GM12878 (cell line): ENCODE measurements around the gene SLC38A8.

Experiments used
- BACH1 ChIP-seq: fragments of 450-650 bp; IDR thresholded peaks from 2 replicates; pipeline ENCODE4 v1.6.1; 2017; ENCODE audit warnings: mild to moderate bottlenecking, borderline replicate concordance
- ETV6 ChIP-seq, 2 experiments: fragments of 450-650 bp in 1 of 2; IDR thresholded peaks in 1 of 2; conservative IDR thresholded peaks in 1 of 2; 2 replicates each; pipeline ENCODE4 v1.6.1; 2014; ENCODE audit warnings: antibody characterized with exemption in 1 of 2, borderline replicate concordance in 1 of 2, low read depth in 1 of 2, mild to moderate bottlenecking in 1 of 2, moderate library complexity in 1 of 2
- MYC ChIP-seq: IDR thresholded peaks from 2 replicates; pipeline ENCODE4 v1.6.1; 2011; ENCODE audit warnings: mild to moderate bottlenecking, low read length, moderate library complexity, inconsistent platforms; ENCODE audit not compliant: insufficient read depth, insufficient replicate concordance, insufficient read length, severe bottlenecking
- NRF1 ChIP-seq: conservative IDR thresholded peaks from 2 replicates; pipeline ENCODE4 v1.6.1; 2011; ENCODE audit warnings: mild to moderate bottlenecking, low read depth, low read length, improper control_type of control experiment
- POU2F2 ChIP-seq: IDR thresholded peaks from 3 replicates; pipeline ENCODE4 v1.6.1; 2011; ENCODE audit warnings: low read depth, mild to moderate bottlenecking, low read length, borderline replicate concordance
- RCOR1 ChIP-seq: conservative IDR thresholded peaks from 2 replicates; pipeline ENCODE4 v1.6.1; 2012; ENCODE audit warnings: low read depth, low read length, improper control_type of control experiment
- SMC3 ChIP-seq: IDR thresholded peaks from 2 replicates; pipeline ENCODE4 v1.6.1; 2011; ENCODE audit warnings: low read length, improper control_type of control experiment, borderline replicate concordance
- SREBF1 ChIP-seq: IDR thresholded peaks from 2 replicates; pipeline ENCODE4 v1.6.1; 2012; ENCODE audit warnings: mild to moderate bottlenecking, low read length
- SUZ12 ChIP-seq: fragments of 200-600 bp; sonication (generic); IDR thresholded peaks from one replicate; pipeline ENCODE4 v1.6.1; 2018; ENCODE audit warnings: antibody characterized with exemption, mild to moderate bottlenecking; ENCODE audit not compliant: unreplicated experiment
- YY1 ChIP-seq: IDR thresholded peaks from 2 replicates; pipeline ENCODE4 v1.6.1; 2011; ENCODE audit warnings: low read depth, mild to moderate bottlenecking, low read length
- TF ChIP-seq, protein P1 (sequence below), 3 experiments: IDR thresholded peaks in 2 of 3; conservative IDR thresholded peaks in 1 of 3; 2 replicates each; pipeline ENCODE4 v1.5.1; 2011; ENCODE audit warnings: low read depth in 3 of 3, low read length in 3 of 3, mild to moderate bottlenecking in 3 of 3, control low read depth in 2 of 3, moderate library complexity in 2 of 3, inconsistent platforms in 1 of 3, mixed read lengths in 1 of 3; ENCODE audit not compliant: control insufficient read depth in 2 of 3, insufficient read depth in 1 of 3; ENCODE audit errors: extremely low read depth in 1 of 3
- TF ChIP-seq, protein P2 (sequence below): fragments of 450-650 bp; conservative IDR thresholded peaks from 2 replicates; pipeline ENCODE4 v1.6.1; 2017; ENCODE audit warnings: mild to moderate bottlenecking, moderate library complexity
- TF ChIP-seq, protein P3 (sequence below): IDR thresholded peaks from 2 replicates; pipeline ENCODE4 v1.6.1; 2012; ENCODE audit warnings: low read depth, low read length, improper control_type of control experiment

DNA sequence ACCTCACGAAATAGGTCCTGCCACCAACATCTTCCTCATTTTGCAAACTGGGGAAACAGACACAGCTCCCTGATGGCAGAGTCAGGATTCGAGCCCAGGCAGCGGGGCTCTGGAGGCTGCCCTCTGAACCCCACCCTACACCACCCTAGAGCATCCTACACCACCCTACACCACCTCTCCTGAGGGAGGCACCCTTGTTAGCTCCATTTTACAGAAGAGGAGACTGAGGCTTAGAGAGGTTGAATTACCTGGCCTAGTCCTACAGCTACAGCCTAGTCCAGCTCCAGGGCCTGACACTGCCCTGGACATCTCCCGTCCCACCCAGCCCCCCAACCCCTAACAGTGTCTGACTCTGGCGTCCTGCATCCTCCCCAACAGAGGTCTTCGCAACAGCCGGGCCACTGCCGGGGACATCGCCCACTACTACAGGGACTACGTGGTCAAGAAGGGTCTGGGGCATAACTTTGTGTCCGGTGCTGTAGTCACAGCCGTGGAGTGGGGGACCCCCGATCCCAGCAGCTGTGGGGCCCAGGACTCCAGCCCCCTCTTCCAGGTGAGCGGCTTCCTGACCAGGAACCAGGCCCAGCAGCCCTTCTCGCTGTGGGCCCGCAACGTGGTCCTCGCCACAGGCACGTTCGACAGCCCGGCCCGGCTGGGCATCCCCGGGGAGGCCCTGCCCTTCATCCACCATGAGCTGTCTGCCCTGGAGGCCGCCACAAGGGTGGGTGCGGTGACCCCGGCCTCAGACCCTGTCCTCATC is 77.7 kb downstream of the SLC38A8 start:
- TF ChIP-seq SREBF1, result no peak
- TF ChIP-seq, protein P1, sequence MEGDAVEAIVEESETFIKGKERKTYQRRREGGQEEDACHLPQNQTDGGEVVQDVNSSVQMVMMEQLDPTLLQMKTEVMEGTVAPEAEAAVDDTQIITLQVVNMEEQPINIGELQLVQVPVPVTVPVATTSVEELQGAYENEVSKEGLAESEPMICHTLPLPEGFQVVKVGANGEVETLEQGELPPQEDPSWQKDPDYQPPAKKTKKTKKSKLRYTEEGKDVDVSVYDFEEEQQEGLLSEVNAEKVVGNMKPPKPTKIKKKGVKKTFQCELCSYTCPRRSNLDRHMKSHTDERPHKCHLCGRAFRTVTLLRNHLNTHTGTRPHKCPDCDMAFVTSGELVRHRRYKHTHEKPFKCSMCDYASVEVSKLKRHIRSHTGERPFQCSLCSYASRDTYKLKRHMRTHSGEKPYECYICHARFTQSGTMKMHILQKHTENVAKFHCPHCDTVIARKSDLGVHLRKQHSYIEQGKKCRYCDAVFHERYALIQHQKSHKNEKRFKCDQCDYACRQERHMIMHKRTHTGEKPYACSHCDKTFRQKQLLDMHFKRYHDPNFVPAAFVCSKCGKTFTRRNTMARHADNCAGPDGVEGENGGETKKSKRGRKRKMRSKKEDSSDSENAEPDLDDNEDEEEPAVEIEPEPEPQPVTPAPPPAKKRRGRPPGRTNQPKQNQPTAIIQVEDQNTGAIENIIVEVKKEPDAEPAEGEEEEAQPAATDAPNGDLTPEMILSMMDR (IDR thresholded peaks at IDR 0.05 in 2 of 3, conservative IDR thresholded peaks at IDR 0.05 in 1 of 3; ENCODE audit: control insufficient read depth in 2 of 3, extremely low read depth in 1 of 3, insufficient read depth in 1 of 3, low read depth in 3 of 3, low read length in 3 of 3), result no peak
- TF ChIP-seq, protein P2, sequence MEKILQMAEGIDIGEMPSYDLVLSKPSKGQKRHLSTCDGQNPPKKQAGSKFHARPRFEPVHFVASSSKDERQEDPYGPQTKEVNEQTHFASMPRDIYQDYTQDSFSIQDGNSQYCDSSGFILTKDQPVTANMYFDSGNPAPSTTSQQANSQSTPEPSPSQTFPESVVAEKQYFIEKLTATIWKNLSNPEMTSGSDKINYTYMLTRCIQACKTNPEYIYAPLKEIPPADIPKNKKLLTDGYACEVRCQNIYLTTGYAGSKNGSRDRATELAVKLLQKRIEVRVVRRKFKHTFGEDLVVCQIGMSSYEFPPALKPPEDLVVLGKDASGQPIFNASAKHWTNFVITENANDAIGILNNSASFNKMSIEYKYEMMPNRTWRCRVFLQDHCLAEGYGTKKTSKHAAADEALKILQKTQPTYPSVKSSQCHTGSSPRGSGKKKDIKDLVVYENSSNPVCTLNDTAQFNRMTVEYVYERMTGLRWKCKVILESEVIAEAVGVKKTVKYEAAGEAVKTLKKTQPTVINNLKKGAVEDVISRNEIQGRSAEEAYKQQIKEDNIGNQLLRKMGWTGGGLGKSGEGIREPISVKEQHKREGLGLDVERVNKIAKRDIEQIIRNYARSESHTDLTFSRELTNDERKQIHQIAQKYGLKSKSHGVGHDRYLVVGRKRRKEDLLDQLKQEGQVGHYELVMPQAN, result no peak
- no peak for TF ChIP-seq BACH1
- no peak for TF ChIP-seq POU2F2
- TF ChIP-seq MYC, result no peak
- no peak for TF ChIP-seq NRF1
- TF ChIP-seq RCOR1, result no peak
- TF ChIP-seq SUZ12, result no peak
- no peak for TF ChIP-seq ETV6 (conservative IDR thresholded peaks at IDR 0.05 in 1 of 2, IDR thresholded peaks at IDR 0.05 in 1 of 2; ENCODE audit: borderline replicate concordance in 1 of 2, low read depth in 1 of 2)
- TF ChIP-seq, protein P3, sequence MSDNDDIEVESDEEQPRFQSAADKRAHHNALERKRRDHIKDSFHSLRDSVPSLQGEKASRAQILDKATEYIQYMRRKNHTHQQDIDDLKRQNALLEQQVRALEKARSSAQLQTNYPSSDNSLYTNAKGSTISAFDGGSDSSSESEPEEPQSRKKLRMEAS, result no peak
- TF ChIP-seq YY1, result no peak
- TF ChIP-seq SMC3, result no peak
